ENCODE measurements around the gene ZNF689. TPM values are rescaled to one million over a fixed set of nuclear protein-coding genes. Genes with fewer than 3 reads are reported as not detected.
"Not testable (repeated sequence)": the region's sequence is repeated elsewhere in the genome, so short reads cannot be mapped to it uniquely, and the experiment has no call there.

Gene ZNF689
- total and polyA plus RNA-seq, 2 of the 13 experiments (the other 11 are each of a cell fraction or from before 2014, with no cell fraction given): 9.7 to 19.5 TPM

- TF ChIP-seq CEBPZ (IDR thresholded peaks at IDR 0.05; ENCODE audit: low read length): no peak
- TF ChIP-seq ZNF343 (CRISPR knock-in tag; IDR thresholded peaks at IDR 0.05): no peak
- no peak for TF ChIP-seq THYN1 (CRISPR knock-in tag; IDR thresholded peaks at IDR 0.05; ENCODE audit: borderline replicate concordance, low read depth)
- no peak for TF ChIP-seq GFI1 (CRISPR knock-in tag; IDR thresholded peaks at IDR 0.05; ENCODE audit: borderline replicate concordance)
- TF ChIP-seq SNAPC5 (CRISPR knock-in tag; IDR thresholded peaks at IDR 0.05; ENCODE audit: borderline replicate concordance): no peak
- TF ChIP-seq POLR2AphosphoS2 (IDR thresholded peaks at IDR 0.05; ENCODE audit: low read depth, low read length): no peak
- TF ChIP-seq SRY (CRISPR knock-in tag; IDR thresholded peaks at IDR 0.05): no peak
- no peak for TF ChIP-seq ZNF143 (CRISPR knock-in tag; IDR thresholded peaks at IDR 0.05)
- no peak for TF ChIP-seq SALL2 (CRISPR knock-in tag; IDR thresholded peaks at IDR 0.05)
- no peak for TF ChIP-seq RNF219 (CRISPR knock-in tag; IDR thresholded peaks at IDR 0.05)
- no peak for TF ChIP-seq MTA1 (CRISPR knock-in tag; IDR thresholded peaks at IDR 0.05; ENCODE audit: borderline replicate concordance)
- no peak for TF ChIP-seq ZBTB8A (CRISPR knock-in tag; IDR thresholded peaks at IDR 0.05; ENCODE audit: borderline replicate concordance, low read depth)
- peaks cover 30% of the 10 kb centered on the region for H3K4me1 ChIP-seq (ENCODE audit: insufficient read depth, low read length)
- H3K27me3 ChIP-seq (ENCODE audit: control insufficient read depth in 1 of 2, insufficient read depth in 2 of 2, low read length in 2 of 2): no peaks in the 10 kb centered on the region; a peak in 1 of 5 replicates
- ChIA-PET POLR2A (interaction anchor here (0.6 to 1.5 kb wide), 17 partner anchors 11 to 494 kb away, joined by 3 to 13 read pairs (median 4); partner anchors contain the start of genes DCTPP1, FBRS, PRR14 and ZNF688), CTCF (ENCODE audit: low intra/inter-chr PET ratio, low total read pairs) (no interaction called here)
- in situ Hi-C loops (cut with HindIII; ENCODE audit: extremely low pct_ligation_motif_present, low pct_unique_long_range_greater_than_20kb) (loop anchor here (25.0 kb wide), 1 partner anchor 546 kb away; the partner anchor contains the start of genes PPP4C, TBX6 and YPEL3), intact Hi-C loops (cut with micrococcal nuclease; ENCODE audit: unreplicated experiment) (no loop called here)
- H3K27ac ChIP-seq (ENCODE audit: extremely low read length, insufficient read depth, low read length): peak overlapping the region; percentile 60
- H3K9ac ChIP-seq (ENCODE audit: insufficient read depth, low read depth, low read length): peak overlapping the region; percentile 79
- peak overlapping the region; percentile 78 to 90 (median 84); a peak in 5 of 6 replicates for H3K4me3 ChIP-seq (replicated peaks in 1 of 3; ENCODE audit: insufficient read depth in 1 of 3, low read depth in 2 of 3, low read length in 3 of 3)
- no peaks in the 10 kb centered on the region for H3K9me3 ChIP-seq (ENCODE audit: low read length)
- DNase-seq (ENCODE audit: low spot score) (no peak), ATAC-seq (no peak), FAIRE-seq (no peak)
- no peak overlapping the region for H2AFZ ChIP-seq (ENCODE audit: low read length)
- 94% methylated on average over 17 of the region's 17 CpGs for WGBS (ENCODE audit: low lambda C conversion rate)
- H4K20me1 ChIP-seq (ENCODE audit: insufficient read depth, low read length): no peaks in the 10 kb centered on the region
- H3K79me2 ChIP-seq (ENCODE audit: insufficient read depth, low read length): peaks cover 12% of the 10 kb centered on the region
- no peaks in the 10 kb centered on the region for H3K36me3 ChIP-seq (replicated peaks in 1 of 2; ENCODE audit: control insufficient read depth in 1 of 2, insufficient read depth in 2 of 2, low read length in 2 of 2)
- peak overlapping the region; percentile 73 for H3K4me2 ChIP-seq (ENCODE audit: low read depth, low read length)
- TSS peak; percentile 94 for BruUV-seq (replicated peaks)
Measured at GRCh38 chr16:30633526-30633925, 23.3 kb upstream of the ZNF689 start.

GRCh38 chr16:30632454-30632853 lies 22.3 kb upstream of the ZNF689 start:
- FAIRE-seq; H3K27me3 ChIP-seq (ENCODE audit: control insufficient read depth in 1 of 2, insufficient read depth in 2 of 2, low read length in 2 of 2); H3K4me3 ChIP-seq (replicated peaks in 1 of 3; ENCODE audit: insufficient read depth in 1 of 3, low read depth in 2 of 3, low read length in 3 of 3); H3K4me2 ChIP-seq (ENCODE audit: low read depth, low read length); H2AFZ ChIP-seq (ENCODE audit: low read length); H3K9ac ChIP-seq (ENCODE audit: insufficient read depth, low read depth, low read length); CTCF ChIA-PET (ENCODE audit: low intra/inter-chr PET ratio, low total read pairs); H3K9me3 ChIP-seq (ENCODE audit: low read length); DNase-seq (ENCODE audit: low spot score); H3K27ac ChIP-seq (ENCODE audit: extremely low read length, insufficient read depth, low read length); H3K36me3 ChIP-seq (replicated peaks in 1 of 2; ENCODE audit: control insufficient read depth in 1 of 2, insufficient read depth in 2 of 2, low read length in 2 of 2); BruUV-seq (replicated peaks); intact Hi-C loops (cut with micrococcal nuclease; ENCODE audit: unreplicated experiment); ATAC-seq; H4K20me1 ChIP-seq (ENCODE audit: insufficient read depth, low read length): not testable (repeated sequence)
- Histone ChIP-seq H3K79me2 (ENCODE audit: insufficient read depth, low read length) (peaks cover 12% of the 10 kb centered on the region), H3K4me1 (ENCODE audit: insufficient read depth, low read length) (peaks cover 40% of the 10 kb centered on the region)
- in situ Hi-C loops (cut with HindIII; ENCODE audit: extremely low pct_ligation_motif_present, low pct_unique_long_range_greater_than_20kb): loop anchor here (25.0 kb wide), 1 partner anchor 545 kb away; the partner anchor contains the start of genes PPP4C, TBX6 and YPEL3
- POLR2A ChIA-PET: interaction anchor here (0.6 kb wide), 1 partner anchor 569 kb away, joined by 3 read pairs; no protein-coding TSS in a partner anchor
- 75% methylated on average over 7 of the region's 7 CpGs for WGBS (ENCODE audit: low lambda C conversion rate)

Data from HepG2 (cell line).